ENCODE data around the gene PDXDC1.
"Not testable (repeated sequence)": the region's sequence is repeated elsewhere in the genome, so short reads cannot be mapped to it uniquely, and the experiment has no call there.

The PDXDC1 gene

DNA sequence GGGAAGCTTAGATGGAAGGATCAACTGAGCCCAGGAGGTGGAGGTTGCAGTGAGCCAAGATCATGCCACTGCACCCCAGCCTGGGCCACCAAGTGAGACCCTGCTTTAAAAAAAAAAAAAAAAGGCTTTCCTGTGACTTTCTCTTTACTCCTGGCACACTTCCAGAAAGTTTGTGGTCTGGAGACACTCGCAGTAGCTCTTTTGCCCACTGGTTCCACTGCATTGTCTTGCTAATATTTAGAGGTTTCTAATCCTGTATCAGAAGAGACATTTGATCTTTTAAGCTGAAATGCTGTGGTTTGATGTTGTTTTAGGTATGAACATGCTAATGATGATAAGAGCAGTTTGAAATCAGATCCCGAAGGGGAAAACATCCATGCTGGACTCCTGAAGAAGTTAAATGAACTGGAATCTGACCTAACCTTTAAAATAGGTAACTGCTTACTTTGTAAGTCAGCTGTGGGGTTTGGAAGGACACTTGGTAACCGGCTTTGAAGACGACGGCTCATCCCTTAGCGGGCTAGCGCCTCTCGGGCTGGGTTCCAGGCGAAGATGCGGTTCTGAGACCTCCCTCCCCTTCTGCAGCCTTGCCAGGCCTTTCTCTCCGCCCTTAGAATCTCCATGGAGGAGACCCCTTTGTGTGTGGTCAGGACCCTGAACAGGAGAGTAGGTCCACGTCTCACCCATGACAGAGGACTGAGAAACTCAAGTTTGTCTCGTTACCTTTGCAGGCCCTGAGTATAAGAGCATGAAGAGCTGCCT is 57.9 kb downstream of the PDXDC1 start:
- H3K4me3 ChIP-seq (ENCODE audit: low read depth, low read length), result no peak overlapping the region
- DNase-seq (ENCODE audit: low read depth), result no peak

DNA sequence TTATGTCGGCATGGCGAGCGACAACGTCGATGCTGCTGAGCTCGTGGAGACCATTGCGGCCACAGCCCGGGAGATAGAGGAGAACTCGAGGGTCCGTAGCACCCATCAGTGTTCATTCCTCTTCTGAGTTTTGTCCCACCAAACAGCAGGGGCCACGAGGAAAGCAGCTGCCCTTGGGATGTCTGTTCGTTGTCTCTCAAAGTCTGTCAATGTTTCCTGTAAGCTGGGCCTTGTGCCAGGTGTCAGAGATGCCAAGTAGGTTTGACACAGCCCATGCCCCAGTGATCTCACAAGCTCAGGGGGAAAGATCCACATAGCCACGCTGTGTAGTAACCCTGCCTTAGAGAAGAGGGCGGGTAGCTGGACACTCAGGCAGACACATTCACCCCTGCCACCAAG is 58.5 kb downstream of the PDXDC1 start:
- DNase-seq (ENCODE audit: low read depth), result no peak
- H3K4me3 ChIP-seq (ENCODE audit: low read depth, low read length), result no peak overlapping the region

GRCh38 chr16:15034266-15035162 is 59.7 kb downstream of the PDXDC1 start:
- no peak for DNase-seq (ENCODE audit: low read depth)
- H3K4me3 ChIP-seq (ENCODE audit: low read depth, low read length), result no peak overlapping the region

DNA sequence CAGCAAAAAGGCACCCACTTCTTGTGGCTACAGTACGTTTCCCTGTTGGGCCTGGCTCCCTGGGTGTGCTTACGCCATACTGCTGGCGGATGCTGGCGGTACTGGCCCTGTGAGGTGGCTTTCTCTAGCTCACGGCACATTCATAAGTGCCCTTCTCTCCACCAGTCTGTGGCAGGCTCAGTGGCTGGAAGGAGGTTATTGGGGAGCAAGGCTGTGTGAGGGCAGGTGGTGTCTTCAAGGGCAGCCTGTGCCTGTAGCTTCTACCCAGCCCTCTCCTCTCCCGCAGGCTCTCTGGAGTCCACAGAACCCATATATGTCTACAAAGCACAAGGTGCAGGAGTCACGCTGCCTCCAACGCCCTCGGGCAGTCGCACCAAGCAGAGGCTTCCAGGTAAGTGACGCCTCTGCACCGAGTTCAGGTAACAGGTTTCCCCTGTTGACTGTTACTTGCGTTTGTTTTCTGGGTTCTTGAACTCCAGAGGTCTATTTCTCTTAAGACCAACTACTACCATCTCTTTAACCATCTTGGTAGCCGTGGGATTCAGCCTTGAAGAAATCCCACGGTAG is 60.4 kb downstream of the PDXDC1 start:
- H3K4me3 ChIP-seq (ENCODE audit: low read depth, low read length), result no peak overlapping the region
- DNase-seq (ENCODE audit: low read depth), result no peak

DNA sequence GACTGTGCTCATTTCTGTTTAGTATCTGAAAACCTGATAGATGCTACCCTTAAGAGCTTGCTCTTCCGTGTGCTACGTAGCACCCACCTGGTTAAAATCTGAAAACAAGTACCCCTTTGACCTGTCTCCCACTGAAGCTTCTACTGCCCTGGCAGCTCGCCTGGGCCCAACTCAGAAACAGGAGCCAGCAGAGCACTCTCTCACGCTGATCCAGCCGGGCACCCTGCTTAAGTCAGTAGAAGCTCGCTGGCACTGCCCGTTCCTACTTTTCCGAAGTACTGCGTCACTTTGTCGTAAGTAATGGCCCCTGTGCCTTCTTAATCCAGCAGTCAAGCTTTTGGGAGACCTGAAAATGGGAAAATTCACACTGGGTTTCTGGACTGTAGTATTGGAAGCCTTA is 62.2 kb downstream of the PDXDC1 start:
- H3K4me3 ChIP-seq (ENCODE audit: low read depth, low read length), result no peak overlapping the region
- DNase-seq (ENCODE audit: low read depth), result no peak

DNA sequence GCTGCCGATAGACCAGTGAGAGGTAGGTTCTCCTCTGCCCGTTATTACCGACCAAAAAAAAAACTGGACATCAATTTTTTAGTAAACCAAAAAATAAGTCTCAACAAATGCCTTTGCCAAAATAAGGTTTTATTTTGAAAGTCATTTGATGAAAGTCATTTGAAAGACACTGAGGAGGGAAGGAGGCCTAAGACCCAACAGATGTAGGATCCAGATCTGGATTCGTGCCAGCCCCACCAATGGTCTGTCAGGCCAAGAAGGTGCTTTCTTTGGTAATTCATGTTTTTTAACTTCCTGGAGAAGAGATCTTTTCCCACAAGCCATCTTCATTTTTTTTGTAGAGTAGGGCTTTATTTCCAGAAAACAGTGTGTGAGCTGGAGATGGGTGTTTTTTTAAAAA is 62.9 kb downstream of the PDXDC1 start:
- H3K4me3 ChIP-seq (ENCODE audit: low read depth, low read length), result no peak overlapping the region
- DNase-seq (ENCODE audit: low read depth), result no peak

GRCh38 chr16:15038689-15039088 is 63.9 kb downstream of the PDXDC1 start:
- DNase-seq (ENCODE audit: low read depth), result no peak
- no peak overlapping the region for H3K4me3 ChIP-seq (ENCODE audit: low read depth, low read length)

- no peak for DNase-seq (ENCODE audit: low read depth)
Observed at GRCh38 chr16:15041271-15042004, 66.6 kb downstream of the PDXDC1 start.

DNA sequence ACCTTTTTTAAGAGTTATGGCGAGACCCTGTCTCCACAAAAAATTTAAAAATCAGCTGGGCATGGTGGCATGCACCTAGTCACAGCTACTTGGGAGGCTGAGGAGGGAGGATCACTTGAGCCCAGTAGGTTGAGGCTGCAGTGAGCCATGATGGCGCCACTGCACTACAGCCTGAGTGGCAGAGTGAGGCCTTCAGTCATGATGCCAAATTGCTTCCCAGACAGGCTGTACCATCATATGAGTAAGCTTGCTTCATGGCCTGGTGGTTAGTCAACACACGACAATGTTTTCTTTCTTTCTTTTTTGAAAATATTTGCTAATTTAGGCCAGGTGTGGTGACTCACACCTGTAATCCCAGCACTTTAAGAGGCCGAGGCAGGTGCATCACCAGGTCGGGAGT is 68.5 kb downstream of the PDXDC1 start:
- no peak for DNase-seq (ENCODE audit: low read depth)
- no peak overlapping the region for H3K4me3 ChIP-seq (ENCODE audit: low read depth, low read length)

More at GRCh38 chr16:15041271-15042004, 66.6 kb downstream of the PDXDC1 start:
- no peak overlapping the region for H3K4me3 ChIP-seq (ENCODE audit: low read depth, low read length)

DNA sequence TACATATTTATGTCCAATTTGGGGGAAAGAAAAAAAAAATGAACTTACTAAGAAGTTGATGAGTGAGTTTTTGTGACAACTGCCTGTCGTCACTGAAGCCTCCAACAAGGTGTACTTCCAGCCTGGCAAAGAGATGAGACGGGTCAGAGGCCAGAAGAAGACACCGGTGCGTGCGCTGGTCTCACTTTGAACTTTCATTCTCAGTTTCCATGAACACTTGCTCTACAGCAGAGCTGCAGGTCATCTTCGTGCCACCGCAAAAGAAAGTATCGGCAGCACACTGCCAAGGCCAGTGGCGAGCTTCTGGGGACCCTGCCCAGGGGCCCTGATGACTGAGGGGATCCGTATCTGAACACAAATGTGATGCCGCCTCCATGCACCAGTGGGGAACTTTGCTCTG is 69.5 kb downstream of the PDXDC1 start:
- no peak overlapping the region for H3K4me3 ChIP-seq (ENCODE audit: low read depth, low read length)
- DNase-seq (ENCODE audit: low read depth), result no peak

- H3K4me3 ChIP-seq (ENCODE audit: low read depth, low read length); DNase-seq (ENCODE audit: low read depth): not testable (repeated sequence)
Observed at GRCh38 chr16:15045270-15045669, 70.4 kb downstream of the PDXDC1 start.

DNA sequence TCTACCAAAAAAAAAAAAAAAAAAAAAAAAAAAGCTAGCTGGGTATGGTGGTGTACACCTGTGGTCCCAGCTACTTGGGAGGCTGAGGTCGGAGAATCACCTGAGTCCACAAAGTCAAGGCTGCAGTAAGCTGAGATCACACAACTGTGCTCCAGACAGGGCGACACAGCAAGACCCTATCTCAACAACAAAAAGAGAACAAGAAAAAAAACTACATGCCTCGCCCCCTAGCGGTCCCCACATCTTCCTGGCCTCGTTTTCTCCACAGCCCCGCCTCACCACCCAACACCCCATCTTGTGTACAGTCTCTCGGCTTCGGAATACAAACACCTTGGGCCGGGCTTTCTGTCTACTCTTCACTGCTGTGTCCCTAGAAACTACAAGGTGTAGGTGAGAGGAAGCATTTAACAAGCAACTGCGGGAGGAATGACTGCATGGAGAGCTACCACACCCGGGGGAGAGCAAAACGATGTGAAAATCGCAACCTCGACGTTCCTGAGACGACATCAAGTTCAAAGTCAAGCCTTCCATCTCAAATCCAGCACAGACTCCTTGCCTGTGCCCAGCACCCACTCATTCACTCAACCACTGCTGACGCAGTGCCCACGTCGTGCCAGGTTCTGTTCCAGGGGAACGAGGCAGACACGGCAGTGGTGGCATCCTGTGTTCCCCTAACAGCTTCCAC is 72.0 kb downstream of the PDXDC1 start:
- DNase-seq (ENCODE audit: low read depth), result no peak
- no peak overlapping the region for H3K4me3 ChIP-seq (ENCODE audit: low read depth, low read length)

DNA sequence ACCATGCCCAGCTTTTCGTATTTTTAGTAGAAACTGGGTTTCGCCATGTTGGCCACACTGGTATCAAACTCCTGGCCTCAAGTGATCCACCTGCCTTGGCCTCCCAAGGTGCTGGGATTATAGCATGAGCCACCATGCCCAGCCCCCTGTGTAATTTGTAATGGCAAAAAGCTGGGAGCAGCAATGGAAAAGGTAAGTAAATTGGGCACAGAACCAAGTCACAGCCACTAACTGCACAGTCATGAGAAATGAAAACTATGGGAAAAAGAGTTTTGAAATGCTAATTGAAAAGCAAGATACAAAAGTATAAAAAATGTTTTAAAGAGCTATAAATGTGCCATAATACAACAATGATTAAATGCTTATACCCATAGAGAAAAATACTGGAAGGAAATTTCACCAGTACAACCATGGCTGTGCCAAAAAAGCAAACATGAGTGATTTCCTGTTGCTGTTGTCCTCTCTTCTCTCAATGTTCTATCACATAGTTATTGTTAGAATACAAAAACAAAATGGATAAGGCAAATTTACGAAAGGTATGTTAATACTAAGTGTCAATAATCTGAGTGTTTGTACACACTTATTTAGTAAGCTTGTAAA is 74.9 kb downstream of the PDXDC1 start:
- DNase-seq (ENCODE audit: low read depth), result no peak
- H3K4me3 ChIP-seq (ENCODE audit: low read depth, low read length), result no peak overlapping the region

- DNase-seq (ENCODE audit: low read depth); H3K4me3 ChIP-seq (ENCODE audit: low read depth, low read length): not testable (repeated sequence)
Observed at GRCh38 chr16:15050440-15050839, 75.6 kb downstream of the PDXDC1 start.

DNA sequence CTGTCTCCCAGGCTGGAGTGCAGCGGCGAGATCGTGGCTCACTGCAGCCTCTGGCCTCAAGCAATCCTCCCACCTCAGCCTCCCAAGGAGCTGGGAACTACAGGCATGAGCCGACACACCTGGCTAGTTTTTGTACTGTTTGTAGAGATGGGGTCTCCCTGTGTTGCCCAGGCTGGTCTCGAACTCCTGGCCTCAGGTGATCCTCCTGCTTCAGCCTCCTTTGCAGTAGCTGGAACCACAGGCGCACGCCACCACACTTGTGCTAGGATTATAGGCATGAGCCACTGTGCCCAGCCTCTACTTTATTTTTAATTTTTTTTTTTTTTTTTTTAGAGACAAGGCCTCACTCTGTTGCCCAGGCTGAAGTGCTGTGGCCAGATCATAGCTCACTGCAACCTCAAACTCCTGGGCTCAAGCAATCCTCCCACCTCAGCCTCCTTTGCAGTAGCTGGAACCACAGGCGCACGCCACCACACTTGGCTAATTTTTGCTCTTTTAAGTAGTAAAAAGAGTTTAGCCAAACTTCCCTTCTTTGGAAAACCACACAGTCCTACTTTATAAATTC is 76.6 kb downstream of the PDXDC1 start:
- DNase-seq (ENCODE audit: low read depth), result no peak
- H3K4me3 ChIP-seq (ENCODE audit: low read depth, low read length), result no peak overlapping the region

DNA sequence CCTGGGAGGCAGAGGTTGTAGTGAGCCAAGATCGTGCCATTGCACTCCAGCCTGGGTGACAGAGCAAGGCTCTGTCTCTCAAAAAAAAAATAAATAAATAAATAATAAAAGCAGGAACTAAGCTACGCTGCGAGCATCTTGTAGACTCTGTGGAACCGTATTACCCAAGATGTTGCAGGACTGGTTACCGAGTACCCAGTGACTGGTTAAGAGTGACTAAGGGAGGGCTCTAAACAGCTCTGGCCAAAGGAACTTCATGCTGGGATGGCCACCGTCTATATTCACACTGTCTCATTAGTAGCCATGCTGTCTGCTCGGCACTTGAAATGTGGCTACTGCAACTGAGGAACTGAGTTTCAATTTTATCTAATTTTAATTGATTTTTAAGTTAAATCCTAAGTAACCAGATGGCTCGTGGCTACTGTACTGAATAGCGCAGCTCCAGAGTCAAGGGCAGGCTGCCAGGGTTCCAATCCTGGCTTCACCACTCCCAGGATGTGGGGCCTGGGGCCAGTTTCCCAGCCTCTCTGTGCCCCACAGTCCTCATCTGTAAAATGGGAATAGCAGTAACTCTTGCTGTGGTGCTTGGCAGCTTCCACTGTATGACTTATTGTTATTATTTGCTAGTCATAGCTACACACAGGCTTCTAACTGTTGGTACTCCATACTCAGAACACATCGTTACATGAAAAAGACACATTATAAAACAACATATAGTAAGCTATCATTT is 78.1 kb downstream of the PDXDC1 start:
- no peak for DNase-seq (ENCODE audit: low read depth)
- no peak overlapping the region for H3K4me3 ChIP-seq (ENCODE audit: low read depth, low read length)

GRCh38 chr16:15053904-15054303 is 79.1 kb downstream of the PDXDC1 start:
- no peak overlapping the region for H3K4me3 ChIP-seq (ENCODE audit: low read depth, low read length)
- no peak for DNase-seq (ENCODE audit: low read depth)

Data from skeletal muscle cell (primary cell).